Heart left ventricle (tissue), 16 donors: ENCODE data around the gene MRPL17. TPM values are rescaled to one million over a fixed set of nuclear protein-coding genes. Genes with fewer than 3 reads are reported as not detected.
A peak's percentile ranks its signal among the peaks of the same experiment; 100 is the strongest.
"Not testable (repeated sequence)": the region's sequence is repeated elsewhere in the genome, so short reads cannot be mapped to it uniquely, and the experiment has no call there.

Experiments used
- ATAC-seq, 4 donors: fragments of 200-7000 bp; cut with Tn5 transposase; one replicate each; pipeline ENCODE4 v1.9.1; 2020 to 2022; ENCODE audit warnings: moderate library complexity in 4 of 4, mild to moderate bottlenecking in 3 of 4, moderate number of reproducible peaks in 1 of 4
- DNase-seq, 5 donors: peaks; one replicate each; pipeline ENCODE4 v3.0.0-alpha.2; 2020
- H3K27ac ChIP-seq, 12 donors: fragments of 200-600 bp; sonication (generic) in 4 of 12; one replicate each; pipeline versions ENCODE4 v1.5.0 to v1.8.0; 2016 to 2022; ENCODE audit warnings: mild to moderate bottlenecking in 2 of 12
- H3K27me3 ChIP-seq, 9 donors: fragments of 200-600 bp; sonication (generic) in 2 of 9; one replicate each; pipeline versions ENCODE4 v1.5.1 to v1.8.0; 2016 to 2022; ENCODE audit warnings: mild to moderate bottlenecking in 3 of 9
- H3K36me3 ChIP-seq, 9 donors: fragments of 200-600 bp; sonication (generic) in 2 of 9; one replicate each; pipeline versions ENCODE4 v1.5.0 to v1.8.0; 2018 to 2022; ENCODE audit warnings: mild to moderate bottlenecking in 2 of 9
- H3K4me1 ChIP-seq, 12 donors: fragments of 200-600 bp; sonication (generic) in 4 of 12; one replicate each; pipeline versions ENCODE4 v1.5.0 to v1.8.0; 2016 to 2022; ENCODE audit warnings: mild to moderate bottlenecking in 3 of 12
- H3K4me3 ChIP-seq, 12 donors: fragments of 200-600 bp; sonication (generic) in 4 of 12; one replicate each; pipeline versions ENCODE4 v1.5.0 to v1.8.0; 2017 to 2022; ENCODE audit warnings: mild to moderate bottlenecking in 9 of 12, moderate library complexity in 4 of 12
- H3K9me3 ChIP-seq, 12 donors: fragments of 200-600 bp; sonication (generic) in 4 of 12; one replicate each; pipeline versions ENCODE4 v1.5.0 to v1.8.0; 2016 to 2022; ENCODE audit warnings: mild to moderate bottlenecking in 1 of 12
- CTCF ChIP-seq, 12 donors: fragments of 200-600 bp; sonication (generic) in 4 of 12; IDR thresholded peaks; one replicate each; pipeline versions ENCODE4 v1.5.0 to v1.8.0; 2018 to 2022; ENCODE audit warnings: antibody characterized with exemption in 12 of 12, mild to moderate bottlenecking in 5 of 12
- POLR2A ChIP-seq, 2 donors: fragments of 450-650 bp; IDR thresholded peaks; one replicate each; pipeline ENCODE4 v1.6.1; 2017; ENCODE audit warnings: antibody characterized with exemption in 2 of 2, mild to moderate bottlenecking in 2 of 2, moderate library complexity in 2 of 2
- WGBS, 4 donors: extraction: QIAGEN DNeasy Blood & Tissue Kit in 2 of 4; methylation state at CpG; one replicate each; pipeline versions ENCODE4 v1.1.5 to v1.1.7; 2013 to 2018; 5-methylcytosine and 5-hydroxymethylcytosine counted together
- intact Hi-C, 10 donors: fragments of 100-400 bp; cut with DNase I; formaldehyde crosslinking; loops; one replicate each; pipeline versions ENCODE4 v1.11.1 to v1.14.2; 2022
- polyA plus RNA-seq, 2 donors: library from polyadenylated mRNA; stranded (reverse); fragments of 200-250 nt; gene quantifications; one replicate each; pipeline ENCODE4 v1.2.3, GENCODE V29; 2013
- total RNA-seq, 9 donors: library from RNA; depleted of rRNA in 2 of 9; stranded (reverse); fragments of >200 nt in 2 of 9; fragmentation: NEBNext Ultra II Directional in 3 of 9; extraction: Animal tissue kit (Norgen Biotek cat#: 25700) in 3 of 9; gene quantifications; one replicate each; pipeline versions ENCODE4 v1.1.0 to v1.2.4, GENCODE V29; 2016 to 2023
- donor health status: ischemic (EF 13 %, LVEDD 7.1; RV severe dilation, severe dysfunction).
- donor health status: healthy with polysubstance abuse.
- donor health status: DM: no; HTN: yes; CAD: no.
- donor health status: DM: no; HTN: no; CAD: no.
- donor health status: ischemic (EF 25% LVEDD 6.9; RV normal size, moderate dysfunction).
- donor health status: ischemic (EF 25% LVEDD 5.7; RV mildly dilated, moderate dysfunction).
- donor health status: healthy.
- donor health status: DM: yes; HTN: yes; CAD: no.
- donor health status: ischemic (EF 35%, LVEDD 5.7; RV mildly dilated, moderate dysfunction).
- donor health status: nonischemic (EF 11% LVEDD 7.7; RV severe dilation, severe dysfunction).
- donor health status: DM: yes; HTN: yes; CAD: no.
- donor health status: PGD.
- donor health status: ischemic (EF 29% LVEDD 5.4; RV normal size, mild dysfunction).
- donor health status: nonischemic (EF 23%, LVEDD 6.1; RV moderate dilation, normal function).

MRPL17 gene
- total and polyA plus RNA-seq, 11 donors: 31.0 to 70.9 (median 53.5) TPM

- whole genome bisulfite sequencing, 4 donors: 75 to 86% (median 84%) methylated on average over 7 of the region's 7 CpGs
- ATAC-seq, H3K27ac ChIP-seq, DNase-seq, H3K36me3 ChIP-seq, H3K4me1 ChIP-seq, intact Hi-C loops, H3K4me3 ChIP-seq, H3K27me3 ChIP-seq: not testable (repeated sequence)
- peaks cover 0 to 11% (median 0%) of the 10 kb centered on the region in 12 donors for H3K9me3 ChIP-seq
- TF ChIP-seq CTCF (IDR thresholded peaks at IDR 0.05): peak in 10 of 12 donors; percentile 13 to 43 (median 29)
Observed at GRCh38 chr11:6711552-6711951, 28.4 kb upstream of the MRPL17 start.

- H3K27me3 ChIP-seq: no peaks in the 10 kb centered on the region
- H3K4me1 ChIP-seq: peaks cover 0 to 17% (median 10%) of the 10 kb centered on the region in 12 donors
- ATAC-seq (no peak), DNase-seq (no peak)
- WGBS, 4 donors: 95 to 100% (median 96%) methylated on average over 2 of the region's 2 CpGs
- intact Hi-C loops: loop anchor here in 8 of 10 donors (5.0 to 10.0 kb wide), 8 partner anchors 46 to 334 kb away; partner anchors contain the start of genes HPX (in 1 of the 8) and SMPD1 (in 1 of the 8)
- no peak for TF ChIP-seq POLR2A (IDR thresholded peaks at IDR 0.05)
- no peak for TF ChIP-seq CTCF (IDR thresholded peaks at IDR 0.05)
- H3K27ac ChIP-seq: no peak overlapping the region
- H3K4me3 ChIP-seq: no peak overlapping the region
- H3K36me3 ChIP-seq: no peaks in the 10 kb centered on the region
- H3K9me3 ChIP-seq: peaks cover 0 to 11% (median 0%) of the 10 kb centered on the region in 12 donors
Observed at GRCh38 chr11:6708876-6709275, 25.7 kb upstream of the MRPL17 start.

- H3K4me3 ChIP-seq: no peak overlapping the region
- no peaks in the 10 kb centered on the region for H3K27me3 ChIP-seq
- no peaks in the 10 kb centered on the region for H3K36me3 ChIP-seq
- intact Hi-C loops: loop anchor here (1.0 to 10.0 kb wide), 10 partner anchors 49 to 331 kb away; partner anchors contain the start of genes HPX (in 1 of the 10) and SMPD1 (in 1 of the 10)
- 30 to 44% (median 37%) methylated on average over 7 of the region's 7 CpGs for WGBS, 4 donors
- TF ChIP-seq POLR2A (IDR thresholded peaks at IDR 0.05) (no peak), CTCF (IDR thresholded peaks at IDR 0.05) (peak; percentile 82 to 97 (median 93))
- peak in 3 of 4 donors; percentile 49 to 61 (median 59) for ATAC-seq
- peak overlapping the region in 8 of 12 donors; percentile 7 to 53 (median 30) for H3K27ac ChIP-seq
- no peaks in the 10 kb centered on the region for H3K9me3 ChIP-seq
- peak in 1 of 5 donors; percentile 46 for DNase-seq
- H3K4me1 ChIP-seq: peaks cover 0 to 25% (median 16%) of the 10 kb centered on the region in 12 donors
Observed at GRCh38 chr11:6705905-6706535, 22.9 kb upstream of the MRPL17 start.

GRCh38 chr11:6703247-6704063 is 20.3 kb upstream of the MRPL17 start:
- ATAC-seq (peak; percentile 91 to 97 (median 94)), DNase-seq (peak in 4 of 5 donors; percentile 40 to 64 (median 50))
- intact Hi-C loops: loop anchor here in 5 of 10 donors (5.0 to 10.0 kb wide), 6 partner anchors 51 to 329 kb away; partner anchors contain the start of genes HPX (in 1 of the 5) and SMPD1 (in 1 of the 5)
- 61 to 86% (median 81%) methylated on average over 2 of the region's 2 CpGs for WGBS, 4 donors
- peak; percentile 41 to 75 (median 60) for TF ChIP-seq CTCF (IDR thresholded peaks at IDR 0.05)
- TF ChIP-seq POLR2A (IDR thresholded peaks at IDR 0.05): no peak
- H3K36me3 ChIP-seq: no peaks in the 10 kb centered on the region
- H3K27me3 ChIP-seq: no peaks in the 10 kb centered on the region
- H3K4me1 ChIP-seq: peaks cover 0 to 25% (median 16%) of the 10 kb centered on the region in 12 donors
- no peaks in the 10 kb centered on the region for H3K9me3 ChIP-seq
- H3K27ac ChIP-seq: peak overlapping the region in 2 of 12 donors; percentile 24 to 41
- H3K4me3 ChIP-seq: no peak overlapping the region

GRCh38 chr11:6701955-6702354 is 18.8 kb upstream of the MRPL17 start:
- H3K36me3 ChIP-seq, H3K9me3 ChIP-seq, H3K27ac ChIP-seq, ATAC-seq, DNase-seq, H3K27me3 ChIP-seq, H3K4me3 ChIP-seq: not testable (repeated sequence)
- intact Hi-C loops: loop anchor here in 5 of 10 donors (5.0 to 10.0 kb wide), 6 partner anchors 53 to 327 kb away; partner anchors contain the start of genes HPX (in 1 of the 5) and SMPD1 (in 1 of the 5)
- peaks cover 0 to 25% (median 16%) of the 10 kb centered on the region in 12 donors for H3K4me1 ChIP-seq
- WGBS, 4 donors: 47 to 78% (median 72%) methylated on average over 3 of the region's 3 CpGs
